ENCODE results near the gene TMEM245.

DNA sequence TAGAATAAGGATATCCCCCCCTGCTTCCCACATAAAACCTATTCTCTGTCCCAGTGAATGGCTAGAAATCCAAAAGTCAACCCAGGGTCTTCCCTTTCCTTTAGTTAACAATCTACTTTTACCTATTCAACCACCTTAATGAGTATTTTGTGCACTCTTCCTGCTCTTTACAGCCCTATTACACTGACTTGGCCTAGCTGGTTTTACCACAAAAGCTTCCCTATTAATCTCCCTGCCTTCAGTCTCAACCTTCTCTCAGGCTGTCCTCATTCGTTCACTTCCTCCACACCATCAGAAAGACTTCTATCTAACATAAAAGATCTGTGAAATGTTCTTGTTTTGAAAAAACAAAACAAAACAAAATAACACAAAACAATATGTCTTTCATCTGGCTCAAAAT, 122.6 kb downstream of the TMEM245 start:
- TF ChIP-seq GATA2 (IDR thresholded peaks at IDR 0.05; ENCODE audit: low read depth, low read length) (no peak), GATA3 (IDR thresholded peaks at IDR 0.05; ENCODE audit: low read depth, low read length) (no peak)

All from SH-SY5Y (cell line).